Suprapubic skin (tissue), 4 donors: ENCODE data around the gene CRYL1. TPM values are rescaled to one million over a fixed set of nuclear protein-coding genes. Genes with fewer than 3 reads are reported as not detected.

Experiments used
- DNase-seq, 2 donors: peaks; one replicate each; pipeline ENCODE4 v3.0.0-alpha.2; 2019; ENCODE audit warnings: low spot score in 2 of 2
- H3K27ac ChIP-seq: fragments of 200-600 bp; sonication (generic); one replicate; pipeline ENCODE4 v1.5.1; 2019
- H3K27me3 ChIP-seq: fragments of 200-600 bp; sonication (generic); one replicate; pipeline ENCODE4 v1.5.1; 2019
- H3K36me3 ChIP-seq: fragments of 200-600 bp; sonication (generic); one replicate; pipeline ENCODE4 v1.5.1; 2019
- H3K4me1 ChIP-seq: fragments of 200-600 bp; sonication (generic); one replicate; pipeline ENCODE4 v1.5.1; 2019
- H3K4me3 ChIP-seq: fragments of 200-600 bp; sonication (generic); one replicate; pipeline ENCODE4 v1.5.1; 2019; ENCODE audit warnings: mild to moderate bottlenecking
- H3K9me3 ChIP-seq: fragments of 200-600 bp; sonication (generic); one replicate; pipeline ENCODE4 v1.5.1; 2019
- EP300 ChIP-seq: sonication (generic); formaldehyde crosslinking; IDR thresholded peaks from one replicate; pipeline ENCODE4 v1.6.1; 2017; ENCODE audit warnings: antibody characterized with exemption
- POLR2A ChIP-seq, 2 donors: fragments of 450-650 bp; IDR thresholded peaks; one replicate each; pipeline ENCODE4 v1.6.1; 2017; ENCODE audit warnings: antibody characterized with exemption in 2 of 2, mild to moderate bottlenecking in 2 of 2, moderate library complexity in 2 of 2
- POLR2AphosphoS5 ChIP-seq, 3 donors: sonication (generic); formaldehyde crosslinking; IDR thresholded peaks; one replicate each; pipeline ENCODE4 v1.6.1; 2017; ENCODE audit warnings: antibody characterized with exemption in 3 of 3
- WGBS: methylation state at CpG from one replicate; pipeline ENCODE4 v1.1.5; 2018; 5-methylcytosine and 5-hydroxymethylcytosine counted together
- total RNA-seq, 4 donors: library from RNA; depleted of rRNA; stranded (reverse); fragments of >200 nt; gene quantifications; one replicate each; pipeline ENCODE4 v1.1.0, GENCODE V29; 2016
- TF ChIP-seq, protein P1 (sequence below), 2 donors: fragments of 200-600 bp in 1 of 2; fragments of 450-650 bp in 1 of 2; sonication (generic) in 1 of 2; IDR thresholded peaks; one replicate each; pipeline ENCODE4 v1.5.1; 2016 to 2019; ENCODE audit warnings: antibody characterized with exemption in 2 of 2, mild to moderate bottlenecking in 1 of 2, moderate library complexity in 1 of 2

CRYL1 gene
- total RNA-seq, 4 donors from 2014 or later: 15.9 to 20.1 (median 18.4) TPM

- no peaks in the 10 kb centered on the region for H3K9me3 ChIP-seq
- peak overlapping the region; percentile 35 for H3K27ac ChIP-seq
- TF ChIP-seq POLR2AphosphoS5 (IDR thresholded peaks at IDR 0.05): no peak
- no peak for TF ChIP-seq EP300
- TF ChIP-seq, protein P1, sequence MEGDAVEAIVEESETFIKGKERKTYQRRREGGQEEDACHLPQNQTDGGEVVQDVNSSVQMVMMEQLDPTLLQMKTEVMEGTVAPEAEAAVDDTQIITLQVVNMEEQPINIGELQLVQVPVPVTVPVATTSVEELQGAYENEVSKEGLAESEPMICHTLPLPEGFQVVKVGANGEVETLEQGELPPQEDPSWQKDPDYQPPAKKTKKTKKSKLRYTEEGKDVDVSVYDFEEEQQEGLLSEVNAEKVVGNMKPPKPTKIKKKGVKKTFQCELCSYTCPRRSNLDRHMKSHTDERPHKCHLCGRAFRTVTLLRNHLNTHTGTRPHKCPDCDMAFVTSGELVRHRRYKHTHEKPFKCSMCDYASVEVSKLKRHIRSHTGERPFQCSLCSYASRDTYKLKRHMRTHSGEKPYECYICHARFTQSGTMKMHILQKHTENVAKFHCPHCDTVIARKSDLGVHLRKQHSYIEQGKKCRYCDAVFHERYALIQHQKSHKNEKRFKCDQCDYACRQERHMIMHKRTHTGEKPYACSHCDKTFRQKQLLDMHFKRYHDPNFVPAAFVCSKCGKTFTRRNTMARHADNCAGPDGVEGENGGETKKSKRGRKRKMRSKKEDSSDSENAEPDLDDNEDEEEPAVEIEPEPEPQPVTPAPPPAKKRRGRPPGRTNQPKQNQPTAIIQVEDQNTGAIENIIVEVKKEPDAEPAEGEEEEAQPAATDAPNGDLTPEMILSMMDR (IDR thresholded peaks at IDR 0.05): no peak
- no peak for TF ChIP-seq POLR2A (IDR thresholded peaks at IDR 0.05)
- H3K27me3 ChIP-seq: no peaks in the 10 kb centered on the region
- no peak for DNase-seq
- peaks cover 9% of the 10 kb centered on the region for H3K36me3 ChIP-seq
- no peak overlapping the region for H3K4me3 ChIP-seq
- H3K4me1 ChIP-seq: peaks cover 17% of the 10 kb centered on the region
- 73% methylated on average over 12 of the region's 12 CpGs for WGBS
Measured at GRCh38 chr13:20424949-20425348, 100.7 kb downstream of the CRYL1 start.

- TF ChIP-seq POLR2A (IDR thresholded peaks at IDR 0.05): no peak
- TF ChIP-seq, protein P1 (IDR thresholded peaks at IDR 0.05): no peak
- no peak for TF ChIP-seq EP300
- TF ChIP-seq POLR2AphosphoS5 (IDR thresholded peaks at IDR 0.05): no peak
- WGBS: 58% methylated on average over 8 of the region's 8 CpGs
- no peak overlapping the region for H3K4me3 ChIP-seq
- peak overlapping the region; percentile 42 for H3K27ac ChIP-seq
- no peaks in the 10 kb centered on the region for H3K9me3 ChIP-seq
- peaks cover 20% of the 10 kb centered on the region for H3K4me1 ChIP-seq
- DNase-seq: no peak
- H3K27me3 ChIP-seq: no peaks in the 10 kb centered on the region
- H3K36me3 ChIP-seq: peaks cover 9% of the 10 kb centered on the region
Measured at GRCh38 chr13:20424559-20424852, 101.2 kb downstream of the CRYL1 start.

GRCh38 chr13:20422362-20422761, 103.3 kb downstream of the CRYL1 start:
- peaks cover 9% of the 10 kb centered on the region for H3K36me3 ChIP-seq
- WGBS: 56% methylated on average over 4 of the region's 4 CpGs
- TF ChIP-seq POLR2AphosphoS5 (IDR thresholded peaks at IDR 0.05) (no peak), EP300 (no peak), POLR2A (IDR thresholded peaks at IDR 0.05) (no peak)
- TF ChIP-seq, protein P1 (IDR thresholded peaks at IDR 0.05): no peak
- H3K4me1 ChIP-seq: peaks cover 21% of the 10 kb centered on the region
- no peaks in the 10 kb centered on the region for H3K27me3 ChIP-seq
- no peak overlapping the region for H3K4me3 ChIP-seq
- no peaks in the 10 kb centered on the region for H3K9me3 ChIP-seq
- H3K27ac ChIP-seq: no peak overlapping the region
- no peak for DNase-seq

DNA sequence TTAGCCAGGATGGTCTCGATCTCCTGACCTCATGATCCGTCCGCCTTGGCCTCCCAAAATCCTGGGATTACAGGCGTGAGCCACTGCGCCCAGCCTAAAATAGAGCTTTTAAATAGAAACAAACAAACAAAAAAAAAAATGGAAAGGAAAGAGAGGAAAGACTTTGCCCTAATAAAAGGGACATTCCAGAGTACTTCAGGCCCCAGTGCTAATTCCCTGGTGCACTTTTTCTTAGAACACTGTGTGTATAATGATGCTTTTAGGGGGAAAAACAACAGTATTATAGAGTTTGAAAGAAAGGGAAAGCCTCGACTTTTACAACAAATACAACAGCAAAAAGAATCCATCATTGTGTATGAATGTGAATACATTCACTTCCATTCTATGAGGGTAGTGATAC, 104.7 kb downstream of the CRYL1 start:
- no peak for DNase-seq
- Histone ChIP-seq H3K9me3 (no peaks in the 10 kb centered on the region), H3K36me3 (peaks cover 9% of the 10 kb centered on the region), H3K4me1 (peaks cover 14% of the 10 kb centered on the region), H3K27ac (peak overlapping the region; percentile 16), H3K4me3 (no peak overlapping the region), H3K27me3 (no peaks in the 10 kb centered on the region)
- TF ChIP-seq POLR2A (IDR thresholded peaks at IDR 0.05) (no peak), POLR2AphosphoS5 (IDR thresholded peaks at IDR 0.05) (no peak), EP300 (no peak)
- TF ChIP-seq, protein P1 (IDR thresholded peaks at IDR 0.05): no peak
- 82% methylated on average over 6 of the region's 6 CpGs for WGBS

DNA sequence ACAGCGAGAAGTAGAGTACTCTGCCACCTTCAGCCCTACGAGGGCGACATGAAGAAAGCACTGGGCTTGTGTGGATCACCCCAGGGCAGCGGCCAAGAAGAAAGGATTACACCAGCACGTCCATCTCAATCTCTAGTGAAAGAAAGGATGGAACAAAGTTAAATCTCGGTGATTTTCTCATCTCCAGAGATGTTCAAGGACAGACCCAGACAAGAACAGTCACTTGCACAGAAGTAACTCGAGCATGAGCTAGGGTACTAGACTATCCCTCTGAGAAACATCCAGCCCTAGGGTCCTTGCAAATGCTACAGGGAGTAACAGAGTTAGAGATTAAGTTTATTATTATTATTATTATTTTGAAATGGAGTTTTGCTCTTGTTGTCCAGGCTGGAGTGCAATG, 106.7 kb downstream of the CRYL1 start:
- Histone ChIP-seq H3K4me3 (no peak overlapping the region), H3K4me1 (peaks cover 23% of the 10 kb centered on the region), H3K27ac (no peak overlapping the region), H3K36me3 (no peaks in the 10 kb centered on the region), H3K9me3 (no peaks in the 10 kb centered on the region), H3K27me3 (no peaks in the 10 kb centered on the region)
- WGBS: 96% methylated on average over 7 of the region's 7 CpGs
- peak in 1 of 2 donors; percentile 49 for DNase-seq
- TF ChIP-seq POLR2A (IDR thresholded peaks at IDR 0.05): no peak
- TF ChIP-seq, protein P1 (IDR thresholded peaks at IDR 0.05): no peak
- TF ChIP-seq EP300: no peak
- TF ChIP-seq POLR2AphosphoS5 (IDR thresholded peaks at IDR 0.05): no peak
